ENCODE measurements around the gene ZNF385D. TPM values are rescaled to one million over a fixed set of nuclear protein-coding genes. Genes with fewer than 3 reads are reported as not detected.
A peak's percentile ranks its signal among the peaks of the same experiment; 100 is the strongest.

ZNF385D gene
- total RNA-seq, 6 experiments from 2014 or later: 0.06 to 2.7 (median 0.59) TPM; not detected in 1

DNA sequence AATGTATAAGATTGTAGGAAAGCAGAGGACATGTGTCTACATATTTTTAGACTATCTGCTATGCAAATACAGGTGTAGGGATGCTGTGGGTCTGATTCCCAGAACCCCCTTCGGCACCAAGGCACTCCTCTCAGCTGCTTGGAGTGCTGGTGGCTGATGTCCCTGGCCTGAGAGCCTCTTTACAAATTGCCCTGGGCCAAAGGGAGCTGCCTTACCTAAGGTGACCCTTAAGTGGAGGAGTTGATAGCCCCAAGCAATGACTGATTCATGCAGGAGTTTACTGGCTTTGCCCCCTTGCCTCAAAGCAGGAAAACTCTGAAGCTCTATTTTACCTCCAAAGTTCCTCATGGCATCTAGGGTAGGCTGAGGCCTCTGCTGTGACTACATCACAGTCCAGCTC, 83.0 kb downstream of the ZNF385D start:
- DNase-seq (no peak), ATAC-seq (no peak)
- intact Hi-C loops (cut with DNase I): no loop called here
- 25% methylated on average over 1 of the region's 1 CpG for WGBS (ENCODE audit: insufficient coverage, low coverage, low lambda C conversion rate, missing lambda C conversion rate)
- peaks cover 0 to 5% (median 0%) of the 10 kb centered on the region in 4 donors for H3K4me1 ChIP-seq
- no peaks in the 10 kb centered on the region for H3K27me3 ChIP-seq
- no peak overlapping the region for H3K4me3 ChIP-seq
- peaks cover 0 to 2% (median 0%) of the 10 kb centered on the region in 4 donors for H3K36me3 ChIP-seq
- H3K9me3 ChIP-seq: no peaks in the 10 kb centered on the region
- TF ChIP-seq, protein P1, sequence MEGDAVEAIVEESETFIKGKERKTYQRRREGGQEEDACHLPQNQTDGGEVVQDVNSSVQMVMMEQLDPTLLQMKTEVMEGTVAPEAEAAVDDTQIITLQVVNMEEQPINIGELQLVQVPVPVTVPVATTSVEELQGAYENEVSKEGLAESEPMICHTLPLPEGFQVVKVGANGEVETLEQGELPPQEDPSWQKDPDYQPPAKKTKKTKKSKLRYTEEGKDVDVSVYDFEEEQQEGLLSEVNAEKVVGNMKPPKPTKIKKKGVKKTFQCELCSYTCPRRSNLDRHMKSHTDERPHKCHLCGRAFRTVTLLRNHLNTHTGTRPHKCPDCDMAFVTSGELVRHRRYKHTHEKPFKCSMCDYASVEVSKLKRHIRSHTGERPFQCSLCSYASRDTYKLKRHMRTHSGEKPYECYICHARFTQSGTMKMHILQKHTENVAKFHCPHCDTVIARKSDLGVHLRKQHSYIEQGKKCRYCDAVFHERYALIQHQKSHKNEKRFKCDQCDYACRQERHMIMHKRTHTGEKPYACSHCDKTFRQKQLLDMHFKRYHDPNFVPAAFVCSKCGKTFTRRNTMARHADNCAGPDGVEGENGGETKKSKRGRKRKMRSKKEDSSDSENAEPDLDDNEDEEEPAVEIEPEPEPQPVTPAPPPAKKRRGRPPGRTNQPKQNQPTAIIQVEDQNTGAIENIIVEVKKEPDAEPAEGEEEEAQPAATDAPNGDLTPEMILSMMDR (IDR thresholded peaks at IDR 0.05): no peak
- H3K27ac ChIP-seq: no peak overlapping the region

DNA sequence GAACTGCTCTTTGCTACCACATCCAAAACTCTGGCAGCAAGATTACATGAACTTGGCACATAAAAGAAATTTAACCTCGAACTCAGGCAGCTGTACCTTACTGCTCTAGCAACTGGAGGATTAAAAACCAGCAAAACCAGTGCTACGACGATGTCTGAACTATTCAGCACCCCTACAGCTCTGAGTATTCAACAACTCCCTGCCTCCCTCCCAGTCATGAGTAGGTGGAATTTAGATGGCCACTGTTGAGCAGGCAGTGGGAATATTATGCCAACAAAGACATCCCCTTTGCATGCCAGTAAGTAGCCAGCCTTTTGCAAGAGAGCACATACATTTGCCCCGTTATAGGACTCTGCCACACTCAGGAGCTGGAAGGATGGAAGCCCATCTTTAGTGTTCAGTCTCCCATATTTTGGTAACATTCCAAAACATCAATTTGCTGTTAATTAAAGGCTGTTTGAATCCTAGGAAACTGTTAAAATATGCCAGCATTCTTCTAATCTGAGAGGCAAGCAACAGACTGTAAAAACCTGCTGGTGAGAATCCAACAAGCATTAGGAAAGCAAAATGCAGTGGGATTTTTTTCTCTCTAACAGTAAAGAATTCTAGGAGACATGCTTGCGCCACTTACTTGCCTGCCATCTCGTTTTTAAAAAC, 85.4 kb downstream of the ZNF385D start:
- H3K9me3 ChIP-seq: no peaks in the 10 kb centered on the region
- no peaks in the 10 kb centered on the region for H3K27me3 ChIP-seq
- H3K27ac ChIP-seq: peak overlapping the region in 1 of 3 donors; percentile 1
- ATAC-seq (peak in 1 of 4 donors; percentile 35), DNase-seq (no peak)
- H3K4me1 ChIP-seq: peaks cover 0 to 5% (median 0%) of the 10 kb centered on the region in 4 donors
- no peak overlapping the region for H3K4me3 ChIP-seq
- intact Hi-C loops (cut with DNase I): no loop called here
- TF ChIP-seq, protein P1 (IDR thresholded peaks at IDR 0.05): no peak
- no peak for TF ChIP-seq POLR2A (IDR thresholded peaks at IDR 0.05)
- 34% methylated on average over 5 of the region's 6 CpGs for WGBS (ENCODE audit: insufficient coverage, low coverage, low lambda C conversion rate, missing lambda C conversion rate)
- peaks cover 0 to 2% (median 0%) of the 10 kb centered on the region in 4 donors for H3K36me3 ChIP-seq

DNA sequence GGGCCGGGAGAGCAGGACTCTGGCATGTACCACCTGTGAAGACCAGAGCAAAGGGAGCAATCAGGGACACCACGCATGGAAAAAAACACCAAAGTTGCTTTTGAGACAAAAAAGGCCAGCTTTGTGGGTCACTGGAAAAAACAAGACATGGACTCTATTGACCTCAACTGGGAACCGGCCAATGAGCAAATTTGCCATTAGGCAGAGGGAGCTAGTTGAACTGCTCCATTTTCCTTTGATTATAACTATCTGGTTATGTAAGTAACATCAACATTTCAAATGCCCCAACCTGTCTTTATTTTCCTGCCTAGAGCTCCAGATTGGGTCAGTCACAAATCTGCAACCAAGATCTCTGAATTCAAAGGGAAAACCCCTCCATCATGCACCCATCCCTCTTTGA, 86.0 kb downstream of the ZNF385D start:
- Histone ChIP-seq H3K4me1 (peaks cover 0 to 5% (median 0%) of the 10 kb centered on the region in 4 donors), H3K36me3 (peaks cover 0 to 2% (median 0%) of the 10 kb centered on the region in 4 donors), H3K27me3 (no peaks in the 10 kb centered on the region), H3K9me3 (no peaks in the 10 kb centered on the region), H3K27ac (peak overlapping the region in 1 of 3 donors; percentile 1), H3K4me3 (no peak overlapping the region)
- intact Hi-C loops (cut with DNase I): no loop called here
- ATAC-seq (peak in 2 of 4 donors; percentile 37 to 81), DNase-seq (peak in 2 of 3 donors; percentile 44 to 49)
- no peak for TF ChIP-seq POLR2A (IDR thresholded peaks at IDR 0.05)
- TF ChIP-seq, protein P1 (IDR thresholded peaks at IDR 0.05): no peak
- 55% methylated on average over 2 of the region's 3 CpGs for WGBS (ENCODE audit: insufficient coverage, low coverage, low lambda C conversion rate, missing lambda C conversion rate)

DNA sequence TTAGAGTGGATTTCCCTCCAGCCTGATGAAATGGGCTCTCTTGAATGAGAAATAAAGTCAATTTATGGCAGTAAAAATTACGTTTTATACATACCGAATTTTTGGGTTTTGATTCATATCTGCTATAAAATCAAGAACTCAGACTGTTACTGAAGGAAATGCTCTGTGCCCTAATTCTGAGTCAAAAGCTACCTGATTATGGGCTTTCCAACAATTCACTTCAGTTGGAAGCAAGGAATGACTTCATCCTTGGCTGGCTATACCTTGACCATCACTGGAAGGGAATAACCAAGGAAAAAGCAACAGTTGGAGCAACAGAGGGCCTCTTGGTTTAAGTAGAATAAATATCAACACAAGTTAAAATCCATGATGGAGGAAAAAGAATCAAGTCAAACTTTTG, 88.6 kb downstream of the ZNF385D start:
- ATAC-seq: no peak
- intact Hi-C loops (cut with DNase I): no loop called here
- Histone ChIP-seq H3K9me3 (no peaks in the 10 kb centered on the region), H3K27ac (no peak overlapping the region), H3K36me3 (peaks cover 0 to 2% (median 0%) of the 10 kb centered on the region in 4 donors), H3K4me3 (no peak overlapping the region), H3K4me1 (peaks cover 0 to 5% (median 0%) of the 10 kb centered on the region in 4 donors), H3K27me3 (no peaks in the 10 kb centered on the region)
- DNase-seq: no peak
- no peak for TF ChIP-seq POLR2A (IDR thresholded peaks at IDR 0.05)
- TF ChIP-seq, protein P1 (IDR thresholded peaks at IDR 0.05): no peak
- 51% methylated on average over 2 of the region's 2 CpGs for WGBS (ENCODE audit: insufficient coverage, low coverage, low lambda C conversion rate, missing lambda C conversion rate)

Measured in right lobe of liver (tissue), 6 donors.